HEK293T (cell line): Measurements from ENCODE around the gene GARNL3.

Experiments used
- BHLHE40 ChIP-seq: fragments of 450-650 bp; IDR thresholded peaks from 2 replicates; pipeline ENCODE4 v1.6.1; 2016; ENCODE audit warnings: mild to moderate bottlenecking, moderate library complexity, borderline replicate concordance
- FOXK2 ChIP-seq: fragments of 450-650 bp; IDR thresholded peaks from 2 replicates; pipeline ENCODE4 v1.6.1; 2016; ENCODE audit warnings: mild to moderate bottlenecking
- FOXM1 ChIP-seq: fragments of 450-650 bp; IDR thresholded peaks from 2 replicates; pipeline ENCODE4 v1.6.1; 2017; ENCODE audit warnings: mild to moderate bottlenecking, borderline replicate concordance
- HDGF ChIP-seq: fragments of 450-650 bp; IDR thresholded peaks from 2 replicates; pipeline ENCODE4 v1.6.1; 2017; ENCODE audit warnings: antibody characterized with exemption, borderline replicate concordance
- NFRKB ChIP-seq: fragments of 450-650 bp; IDR thresholded peaks from 2 replicates; pipeline ENCODE4 v1.6.1; 2016; ENCODE audit warnings: mild to moderate bottlenecking, moderate library complexity
- SP1 ChIP-seq: fragments of 450-650 bp; IDR thresholded peaks from 2 replicates; pipeline ENCODE4 v1.6.1; 2017
- TARDBP ChIP-seq: fragments of 450-650 bp; IDR thresholded peaks from 2 replicates; pipeline ENCODE4 v1.6.1; 2016
- ZNF384 ChIP-seq: fragments of 450-650 bp; IDR thresholded peaks from 2 replicates; pipeline ENCODE4 v1.6.1; 2016

DNA sequence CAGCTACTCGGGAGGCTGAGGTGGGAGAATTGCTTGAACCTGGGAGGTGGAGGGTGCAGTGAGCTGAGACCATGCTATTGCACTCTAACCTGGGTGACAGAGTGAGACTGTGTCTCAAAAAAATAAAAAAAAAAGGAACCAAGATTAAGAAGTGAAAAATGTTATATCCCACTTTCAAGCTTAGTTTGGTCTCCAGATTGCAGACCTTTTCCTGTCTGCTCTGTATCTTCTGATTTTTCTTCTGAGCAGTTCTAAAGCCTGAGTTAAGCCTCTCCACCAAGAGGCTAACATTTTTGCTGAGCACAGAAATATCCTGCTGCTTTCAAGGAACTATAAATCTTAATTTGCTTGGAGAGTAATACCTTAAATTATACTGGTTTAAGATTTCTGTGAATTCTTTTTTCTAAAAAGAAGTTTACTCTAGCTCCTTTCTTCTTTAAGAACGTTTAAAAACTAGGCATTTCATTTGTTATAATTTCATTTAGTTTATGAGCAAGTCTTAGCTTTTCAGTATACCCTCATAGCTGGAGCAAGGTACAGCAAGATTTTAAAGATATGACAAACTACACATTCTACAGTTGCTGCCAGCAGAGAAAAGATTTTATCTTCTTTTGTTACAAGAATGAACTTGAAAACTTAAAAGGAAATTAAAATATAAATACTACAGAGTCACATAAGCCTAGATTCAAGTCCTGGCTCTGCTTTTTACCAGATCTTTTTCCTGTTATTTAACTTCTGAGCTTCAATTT is 55.0 kb downstream of the GARNL3 start:
- TF ChIP-seq ZNF384: no peak
- TF ChIP-seq FOXM1: no peak
- TF ChIP-seq HDGF: no peak
- TF ChIP-seq BHLHE40: no peak
- no peak for TF ChIP-seq TARDBP
- no peak for TF ChIP-seq NFRKB
- no peak for TF ChIP-seq FOXK2
- TF ChIP-seq SP1: no peak
